GM12874 (cell line): ENCODE results near the gene SMIM12.

Experiments
- TF ChIP-seq, protein P1 (sequence below): IDR thresholded peaks from 2 replicates; pipeline ENCODE4 v1.5.1; 2011; ENCODE audit warnings: low read depth, mild to moderate bottlenecking, control low read depth, low read length, moderate library complexity; ENCODE audit not compliant: insufficient read depth

The SMIM12 gene

DNA sequence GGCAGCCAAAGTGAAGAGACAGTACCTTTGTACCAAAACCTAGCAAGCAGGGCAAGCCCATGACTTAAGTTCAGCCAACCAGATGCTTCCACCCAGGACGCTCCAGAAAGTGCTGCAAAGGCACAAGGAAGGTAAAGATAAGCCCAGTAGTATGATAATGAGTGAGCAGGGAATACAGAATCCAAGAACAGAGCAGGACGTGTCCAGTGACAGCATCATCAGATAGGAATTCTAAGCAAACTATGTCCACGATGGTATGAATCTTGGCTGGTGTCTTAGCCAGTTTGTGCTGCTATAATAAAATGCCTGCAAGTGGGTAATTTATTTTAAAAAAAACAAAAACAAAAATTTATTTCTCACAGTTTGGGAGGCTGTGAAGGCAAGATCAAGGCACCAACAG, 53.2 kb downstream of the SMIM12 start:
- TF ChIP-seq, protein P1, sequence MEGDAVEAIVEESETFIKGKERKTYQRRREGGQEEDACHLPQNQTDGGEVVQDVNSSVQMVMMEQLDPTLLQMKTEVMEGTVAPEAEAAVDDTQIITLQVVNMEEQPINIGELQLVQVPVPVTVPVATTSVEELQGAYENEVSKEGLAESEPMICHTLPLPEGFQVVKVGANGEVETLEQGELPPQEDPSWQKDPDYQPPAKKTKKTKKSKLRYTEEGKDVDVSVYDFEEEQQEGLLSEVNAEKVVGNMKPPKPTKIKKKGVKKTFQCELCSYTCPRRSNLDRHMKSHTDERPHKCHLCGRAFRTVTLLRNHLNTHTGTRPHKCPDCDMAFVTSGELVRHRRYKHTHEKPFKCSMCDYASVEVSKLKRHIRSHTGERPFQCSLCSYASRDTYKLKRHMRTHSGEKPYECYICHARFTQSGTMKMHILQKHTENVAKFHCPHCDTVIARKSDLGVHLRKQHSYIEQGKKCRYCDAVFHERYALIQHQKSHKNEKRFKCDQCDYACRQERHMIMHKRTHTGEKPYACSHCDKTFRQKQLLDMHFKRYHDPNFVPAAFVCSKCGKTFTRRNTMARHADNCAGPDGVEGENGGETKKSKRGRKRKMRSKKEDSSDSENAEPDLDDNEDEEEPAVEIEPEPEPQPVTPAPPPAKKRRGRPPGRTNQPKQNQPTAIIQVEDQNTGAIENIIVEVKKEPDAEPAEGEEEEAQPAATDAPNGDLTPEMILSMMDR, result no peak

DNA sequence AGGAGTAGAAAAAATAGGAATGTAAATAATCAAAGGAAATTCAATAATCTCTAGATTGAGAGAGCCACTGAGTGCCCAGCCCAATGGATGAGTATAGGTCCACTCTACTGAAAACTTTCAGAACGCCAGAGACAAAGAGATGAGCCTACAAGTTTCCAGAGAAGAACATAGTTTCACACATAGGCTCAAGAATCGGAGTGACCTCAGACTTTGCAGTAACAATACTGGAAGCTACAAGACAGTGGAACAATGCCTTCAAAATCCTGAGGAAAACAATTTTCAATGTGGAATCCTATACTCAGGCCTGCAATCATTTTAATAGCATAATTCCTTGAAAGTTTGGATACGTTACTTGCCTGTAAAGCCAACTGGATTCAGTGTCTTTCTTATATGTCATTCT, 55.8 kb downstream of the SMIM12 start:
- TF ChIP-seq, protein P1, result no peak
